ENCODE results near the gene EXOC6. TPM values are rescaled to one million over a fixed set of nuclear protein-coding genes. Genes with fewer than 3 reads are reported as not detected.

Gene EXOC6
- total and polyA plus RNA-seq, 2 of the 13 experiments (the other 11 are each of a cell fraction or from before 2014, with no cell fraction given) = 22.2 to 29.2 TPM

DNA sequence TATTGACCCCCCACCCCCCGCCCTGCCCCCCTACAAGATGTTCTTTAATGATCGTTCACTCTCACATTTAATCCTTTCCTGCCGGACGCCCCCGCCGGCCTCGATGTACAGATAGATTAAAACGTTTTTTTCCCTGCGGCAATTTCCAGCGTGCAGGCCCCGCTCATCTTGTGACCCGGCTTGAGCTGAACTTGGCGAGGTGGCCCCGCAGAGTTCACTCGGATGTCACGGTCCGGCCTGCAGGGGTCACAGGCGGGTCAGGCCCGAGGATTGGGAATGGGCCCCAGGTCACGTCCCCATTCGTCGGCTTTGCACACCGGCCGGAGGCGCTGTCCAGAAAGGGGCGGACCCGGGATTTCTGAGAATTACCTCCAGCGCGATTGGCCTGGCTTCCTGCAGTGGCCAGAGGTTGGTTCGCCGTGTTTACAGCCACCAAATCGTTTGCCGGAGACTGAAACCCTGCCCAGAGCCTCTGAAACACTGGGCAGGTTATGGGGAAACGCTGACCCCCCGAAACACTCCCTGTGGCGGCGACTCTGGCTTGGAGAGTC is 223.4 kb downstream of the EXOC6 start (continued):
- TF ChIP-seq CBX1 (IDR thresholded peaks at IDR 0.05; ENCODE audit: low read depth) = no peak
- TF ChIP-seq, protein P1, sequence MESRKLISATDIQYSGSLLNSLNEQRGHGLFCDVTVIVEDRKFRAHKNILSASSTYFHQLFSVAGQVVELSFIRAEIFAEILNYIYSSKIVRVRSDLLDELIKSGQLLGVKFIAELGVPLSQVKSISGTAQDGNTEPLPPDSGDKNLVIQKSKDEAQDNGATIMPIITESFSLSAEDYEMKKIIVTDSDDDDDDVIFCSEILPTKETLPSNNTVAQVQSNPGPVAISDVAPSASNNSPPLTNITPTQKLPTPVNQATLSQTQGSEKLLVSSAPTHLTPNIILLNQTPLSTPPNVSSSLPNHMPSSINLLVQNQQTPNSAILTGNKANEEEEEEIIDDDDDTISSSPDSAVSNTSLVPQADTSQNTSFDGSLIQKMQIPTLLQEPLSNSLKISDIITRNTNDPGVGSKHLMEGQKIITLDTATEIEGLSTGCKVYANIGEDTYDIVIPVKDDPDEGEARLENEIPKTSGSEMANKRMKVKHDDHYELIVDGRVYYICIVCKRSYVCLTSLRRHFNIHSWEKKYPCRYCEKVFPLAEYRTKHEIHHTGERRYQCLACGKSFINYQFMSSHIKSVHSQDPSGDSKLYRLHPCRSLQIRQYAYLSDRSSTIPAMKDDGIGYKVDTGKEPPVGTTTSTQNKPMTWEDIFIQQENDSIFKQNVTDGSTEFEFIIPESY (CRISPR knock-in tag; IDR thresholded peaks at IDR 0.05) = no peak
- TF ChIP-seq ZNF333 (CRISPR knock-in tag; IDR thresholded peaks at IDR 0.05; ENCODE audit: borderline replicate concordance) = no peak
- TF ChIP-seq MBD4 (IDR thresholded peaks at IDR 0.05; ENCODE audit: borderline replicate concordance, low read length) = no peak
- no peak for TF ChIP-seq SOX6 (IDR thresholded peaks at IDR 0.05)
- peak; percentile 51 for TF ChIP-seq SOX6 (CRISPR knock-in tag; IDR thresholded peaks at IDR 0.05)
- no peak for TF ChIP-seq ZNF260 (CRISPR knock-in tag; IDR thresholded peaks at IDR 0.05; ENCODE audit: borderline replicate concordance, low read depth)
- TF ChIP-seq KDM5B (CRISPR knock-in tag; IDR thresholded peaks at IDR 0.05; ENCODE audit: borderline replicate concordance) = no peak
- no peak for TF ChIP-seq RBM39 (IDR thresholded peaks at IDR 0.05; ENCODE audit: low read depth, low read length, poor library complexity, severe bottlenecking)
- TF ChIP-seq ZNF773 (CRISPR knock-in tag; IDR thresholded peaks at IDR 0.05; ENCODE audit: borderline replicate concordance) = no peak
- no peak for TF ChIP-seq GATAD1 (CRISPR knock-in tag; IDR thresholded peaks at IDR 0.05)
- no peak for TF ChIP-seq ZNF224 (CRISPR knock-in tag; IDR thresholded peaks at IDR 0.05)
- TF ChIP-seq ZNF75D (CRISPR knock-in tag; IDR thresholded peaks at IDR 0.05; ENCODE audit: borderline replicate concordance) = no peak
- TF ChIP-seq ZNF563 (CRISPR knock-in tag; IDR thresholded peaks at IDR 0.05) = no peak
- TF ChIP-seq ZNF264 (CRISPR knock-in tag; IDR thresholded peaks at IDR 0.05) = no peak
- TF ChIP-seq MAZ (IDR thresholded peaks at IDR 0.05; ENCODE audit: borderline replicate concordance, low read depth, low read length) = no peak
- TF ChIP-seq MAZ (CRISPR knock-in tag; IDR thresholded peaks at IDR 0.05; ENCODE audit: low read depth) = no peak
- TF ChIP-seq KAT2B (IDR thresholded peaks at IDR 0.05; ENCODE audit: borderline replicate concordance, low read depth, low read length) = no peak
- no peak; the same call in 1 of the 2 replicates for TF ChIP-seq MTF2 (CRISPR knock-in tag; IDR thresholded peaks at IDR 0.05; ENCODE audit: borderline replicate concordance)
- TF ChIP-seq, protein P2, sequence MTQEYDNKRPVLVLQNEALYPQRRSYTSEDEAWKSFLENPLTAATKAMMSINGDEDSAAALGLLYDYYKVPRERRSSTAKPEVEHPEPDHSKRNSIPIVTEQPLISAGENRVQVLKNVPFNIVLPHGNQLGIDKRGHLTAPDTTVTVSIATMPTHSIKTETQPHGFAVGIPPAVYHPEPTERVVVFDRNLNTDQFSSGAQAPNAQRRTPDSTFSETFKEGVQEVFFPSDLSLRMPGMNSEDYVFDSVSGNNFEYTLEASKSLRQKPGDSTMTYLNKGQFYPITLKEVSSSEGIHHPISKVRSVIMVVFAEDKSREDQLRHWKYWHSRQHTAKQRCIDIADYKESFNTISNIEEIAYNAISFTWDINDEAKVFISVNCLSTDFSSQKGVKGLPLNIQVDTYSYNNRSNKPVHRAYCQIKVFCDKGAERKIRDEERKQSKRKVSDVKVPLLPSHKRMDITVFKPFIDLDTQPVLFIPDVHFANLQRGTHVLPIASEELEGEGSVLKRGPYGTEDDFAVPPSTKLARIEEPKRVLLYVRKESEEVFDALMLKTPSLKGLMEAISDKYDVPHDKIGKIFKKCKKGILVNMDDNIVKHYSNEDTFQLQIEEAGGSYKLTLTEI (CRISPR knock-in tag; conservative IDR thresholded peaks at IDR 0.05) = no peak
- peak; percentile 10; the same call in 1 of the 2 replicates for TF ChIP-seq ZNF766 (CRISPR knock-in tag; IDR thresholded peaks at IDR 0.05; ENCODE audit: borderline replicate concordance)
- no peak for TF ChIP-seq TP53 (CRISPR knock-in tag; conservative IDR thresholded peaks at IDR 0.05)
- TF ChIP-seq HMG20A (CRISPR knock-in tag; IDR thresholded peaks at IDR 0.05; ENCODE audit: borderline replicate concordance) = peak; percentile 33; the same call in 1 of the 2 replicates
- no peak for TF ChIP-seq ZNF644 (CRISPR knock-in tag; IDR thresholded peaks at IDR 0.05; ENCODE audit: low read depth)
- TF ChIP-seq MXI1 (IDR thresholded peaks at IDR 0.05; ENCODE audit: borderline replicate concordance, low read depth, low read length) = no peak
- TF ChIP-seq FIP1L1 (IDR thresholded peaks at IDR 0.05; ENCODE audit: borderline replicate concordance, insufficient read depth, low read depth, low read length) = no peak
- TF ChIP-seq EEA1 (CRISPR knock-in tag; IDR thresholded peaks at IDR 0.05; ENCODE audit: borderline replicate concordance) = no peak
- no peak for TF ChIP-seq ZNF737 (CRISPR knock-in tag; IDR thresholded peaks at IDR 0.05; ENCODE audit: borderline replicate concordance)
- TF ChIP-seq XRCC5 (optimal IDR thresholded peaks at IDR 0.05; ENCODE audit: low read length) = peak; percentile 61
- peak; percentile 33; the same call in 1 of the 2 replicates for TF ChIP-seq MYC (CRISPR knock-in tag; IDR thresholded peaks at IDR 0.05; ENCODE audit: borderline replicate concordance)
